Measurements from ENCODE around the gene SPRING1.

- no peak for TF ChIP-seq CTCF (IDR thresholded peaks at IDR 0.05)
- TF ChIP-seq POLR2A (IDR thresholded peaks at IDR 0.05): no peak
- no peak for TF ChIP-seq POLR2AphosphoS5 (IDR thresholded peaks at IDR 0.05)
- no peak for TF ChIP-seq EP300 (IDR thresholded peaks at IDR 0.05; ENCODE audit: low read depth)
These were observed 46.7 kb downstream of the SPRING1 start for GRCh38 chr12:116691205-116691604.

Measured in transverse colon (tissue), 4 donors.